Loucy (cell line): Measurements from ENCODE around the gene SUPT6H.
"Not testable (repeated sequence)": the region's sequence is repeated elsewhere in the genome, so short reads cannot be mapped to it uniquely, and the experiment has no call there.

ENCODE experiments used
- H2AFZ ChIP-seq: fragments of 200-600 bp; sonication (generic); 2 replicates; pipeline ENCODE4 v1.6.0; 2016; ENCODE audit warnings: antibody characterized with exemption, mild to moderate bottlenecking, low read length, moderate library complexity
- H3F3A ChIP-seq: fragments of 200-600 bp; 2 replicates; pipeline ENCODE4 v1.6.0; 2016; ENCODE audit warnings: antibody characterized with exemption, low read depth, mild to moderate bottlenecking
- H3K27me3 ChIP-seq: fragments of 200-600 bp; sonication (generic); 2 replicates; pipeline ENCODE4 v1.6.1; 2014; ENCODE audit warnings: low read length, mild to moderate bottlenecking; ENCODE audit not compliant: insufficient read depth, poor library complexity, severe bottlenecking
- H3K36me3 ChIP-seq: fragments of 200-600 bp; sonication (generic); 2 replicates; pipeline ENCODE4 v1.6.1; 2016; ENCODE audit warnings: low read length; ENCODE audit not compliant: insufficient read depth
- H3K4me1 ChIP-seq: fragments of 200-600 bp; sonication (generic); 2 replicates; pipeline ENCODE4 v1.5.1; 2014; ENCODE audit warnings: low read length, mild to moderate bottlenecking; ENCODE audit not compliant: insufficient read depth, poor library complexity, severe bottlenecking
- H3K4me2 ChIP-seq: fragments of 200-600 bp; sonication (generic); 2 replicates; pipeline ENCODE4 v1.6.0; 2014; ENCODE audit warnings: antibody characterized with exemption, low read length, low read depth, mild to moderate bottlenecking; ENCODE audit not compliant: poor library complexity, severe bottlenecking
- H3K4me3 ChIP-seq: fragments of 200-600 bp; sonication (generic); 2 replicates; pipeline ENCODE4 v1.5.1; 2014; ENCODE audit warnings: low read length, mild to moderate bottlenecking, mixed read lengths; ENCODE audit not compliant: poor library complexity, severe bottlenecking
- H3K79me2 ChIP-seq: fragments of 200-600 bp; sonication (generic); 2 replicates; pipeline ENCODE4 v1.6.1; 2014; ENCODE audit warnings: low read length; ENCODE audit not compliant: insufficient read depth
- H3K9ac ChIP-seq: fragments of 200-600 bp; sonication (generic); 2 replicates; pipeline ENCODE4 v1.6.0; 2014; ENCODE audit warnings: mild to moderate bottlenecking, low read depth, low read length, moderate library complexity; ENCODE audit not compliant: poor library complexity, severe bottlenecking
- H3K9me2 ChIP-seq: fragments of 200-600 bp; sonication (generic); replicated peaks from 2 replicates; pipeline ENCODE4 v1.6.1; 2016; ENCODE audit warnings: low read depth, low read length, mixed read lengths
- H3K9me3 ChIP-seq: fragments of 200-600 bp; sonication (generic); 2 replicates; pipeline ENCODE4 v1.6.1; 2014; ENCODE audit warnings: mild to moderate bottlenecking, antibody characterized with exemption, low read length, low read depth; ENCODE audit not compliant: insufficient read depth
- H4K20me1 ChIP-seq: fragments of 200-600 bp; sonication (generic); 2 replicates; pipeline ENCODE4 v1.6.0; 2014; ENCODE audit warnings: antibody characterized with exemption, low read length, mild to moderate bottlenecking; ENCODE audit not compliant: insufficient read depth, poor library complexity, severe bottlenecking
- EZH2phosphoT487 ChIP-seq: fragments of 200-600 bp; IDR thresholded peaks from 2 replicates; pipeline ENCODE4 v1.6.1; 2018; ENCODE audit warnings: antibody characterized with exemption, mild to moderate bottlenecking, moderate library complexity, borderline replicate concordance
- TF ChIP-seq, protein P1 (sequence below): fragments of 200-600 bp; sonication (generic); conservative IDR thresholded peaks from 2 replicates; pipeline ENCODE4 v1.5.1; 2014; ENCODE audit warnings: mild to moderate bottlenecking, antibody characterized with exemption, low read length

Gene SUPT6H

DNA sequence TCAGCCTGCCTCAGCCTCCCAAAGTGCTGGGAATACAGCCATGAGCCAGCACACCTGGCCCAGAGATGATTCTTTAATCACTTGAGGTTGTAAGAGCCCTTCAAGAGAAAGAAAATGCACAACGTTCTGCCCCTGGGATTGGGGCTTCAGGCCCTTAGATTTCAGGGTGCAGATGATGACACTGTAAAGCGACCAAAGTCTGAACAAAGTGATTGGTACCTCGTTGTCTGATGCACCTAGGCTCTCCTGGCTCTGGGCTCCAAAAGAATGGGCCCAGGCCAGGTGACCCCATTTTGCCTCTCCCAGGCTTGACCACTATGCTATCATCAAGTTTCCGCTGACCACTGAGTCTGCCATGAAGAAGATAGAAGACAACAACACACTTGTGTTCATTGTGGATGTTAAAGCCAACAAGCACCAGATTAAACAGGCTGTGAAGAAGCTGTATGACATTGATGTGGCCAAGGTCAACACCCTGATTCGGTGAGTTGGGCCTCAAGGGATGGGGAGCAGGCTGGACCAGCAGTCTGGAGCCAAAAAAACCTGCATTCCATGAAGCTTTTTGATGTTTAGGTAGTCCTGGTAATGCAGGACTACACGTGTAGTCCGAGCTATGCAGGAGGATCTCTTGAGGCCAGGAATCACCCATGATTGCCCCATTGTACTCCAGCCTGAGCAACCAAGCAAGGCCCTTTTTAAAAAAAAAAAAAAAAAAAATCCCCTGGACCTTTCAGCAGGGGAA, 60.6 kb downstream of the SUPT6H start:
- peak overlapping the region; percentile 99 for H3K9ac ChIP-seq

DNA sequence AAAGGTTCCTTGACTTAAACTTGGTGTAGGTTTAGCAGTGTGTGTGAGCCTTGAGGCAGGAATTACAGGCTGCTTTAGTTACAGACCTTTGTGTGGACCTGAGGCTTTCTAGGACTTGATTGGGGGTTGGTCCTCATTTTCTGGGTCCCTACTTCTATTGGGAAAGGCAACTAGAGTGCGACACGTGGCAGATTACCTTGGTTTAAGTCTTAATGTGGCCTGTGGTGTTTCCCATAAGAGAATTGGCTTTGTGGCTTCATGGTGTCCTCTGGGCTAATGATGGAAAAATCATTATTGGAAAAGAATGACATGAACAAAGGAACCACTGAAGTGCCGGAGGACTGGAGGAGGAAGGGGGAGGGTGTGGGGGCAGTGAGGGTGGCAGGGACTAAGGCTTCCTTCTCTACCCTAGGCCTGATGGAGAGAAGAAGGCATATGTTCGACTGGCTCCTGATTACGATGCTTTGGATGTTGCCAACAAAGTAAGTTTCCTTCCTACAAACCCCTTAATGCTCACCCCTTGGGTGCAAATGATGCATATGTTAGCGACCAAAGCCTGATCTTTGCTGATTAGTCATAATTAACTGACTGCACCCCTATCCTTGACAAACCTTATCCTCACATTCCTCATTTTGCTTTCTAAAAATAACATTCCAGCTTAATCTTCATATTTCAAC, 61.3 kb downstream of the SUPT6H start:
- H3K36me3 ChIP-seq = peaks cover 47% of the 10 kb centered on the region; the same call in 1 of the 2 replicates
- H3F3A ChIP-seq = peaks cover 25% of the 10 kb centered on the region
- H3K9ac ChIP-seq = peak overlapping the region; percentile 99
- peaks cover 6% of the 10 kb centered on the region for H3K27me3 ChIP-seq
- H3K4me1 ChIP-seq = peaks cover 27% of the 10 kb centered on the region
- TF ChIP-seq, protein P1, sequence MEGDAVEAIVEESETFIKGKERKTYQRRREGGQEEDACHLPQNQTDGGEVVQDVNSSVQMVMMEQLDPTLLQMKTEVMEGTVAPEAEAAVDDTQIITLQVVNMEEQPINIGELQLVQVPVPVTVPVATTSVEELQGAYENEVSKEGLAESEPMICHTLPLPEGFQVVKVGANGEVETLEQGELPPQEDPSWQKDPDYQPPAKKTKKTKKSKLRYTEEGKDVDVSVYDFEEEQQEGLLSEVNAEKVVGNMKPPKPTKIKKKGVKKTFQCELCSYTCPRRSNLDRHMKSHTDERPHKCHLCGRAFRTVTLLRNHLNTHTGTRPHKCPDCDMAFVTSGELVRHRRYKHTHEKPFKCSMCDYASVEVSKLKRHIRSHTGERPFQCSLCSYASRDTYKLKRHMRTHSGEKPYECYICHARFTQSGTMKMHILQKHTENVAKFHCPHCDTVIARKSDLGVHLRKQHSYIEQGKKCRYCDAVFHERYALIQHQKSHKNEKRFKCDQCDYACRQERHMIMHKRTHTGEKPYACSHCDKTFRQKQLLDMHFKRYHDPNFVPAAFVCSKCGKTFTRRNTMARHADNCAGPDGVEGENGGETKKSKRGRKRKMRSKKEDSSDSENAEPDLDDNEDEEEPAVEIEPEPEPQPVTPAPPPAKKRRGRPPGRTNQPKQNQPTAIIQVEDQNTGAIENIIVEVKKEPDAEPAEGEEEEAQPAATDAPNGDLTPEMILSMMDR = no peak
- TF ChIP-seq EZH2phosphoT487 = no peak
- no peak overlapping the region for H2AFZ ChIP-seq
- H3K4me3 ChIP-seq = peak overlapping the region; percentile 98
- H3K9me2 ChIP-seq = no peaks in the 10 kb centered on the region
- peak overlapping the region; percentile 99 for H3K4me2 ChIP-seq
- peaks cover 48% of the 10 kb centered on the region for H4K20me1 ChIP-seq
- H3K9me3 ChIP-seq = no peaks in the 10 kb centered on the region
- H3K79me2 ChIP-seq = peaks cover 39% of the 10 kb centered on the region

More for the DNA sequence above, 60.6 kb downstream of the SUPT6H start:
- Histone ChIP-seq H3K9me3 (no peaks in the 10 kb centered on the region), H3K36me3 (peaks cover 47% of the 10 kb centered on the region; the same call in 1 of the 2 replicates), H3K4me1 (peaks cover 25% of the 10 kb centered on the region), H3K79me2 (peaks cover 39% of the 10 kb centered on the region), H2AFZ (no peak overlapping the region), H3K27me3 (peaks cover 6% of the 10 kb centered on the region), H4K20me1 (peaks cover 48% of the 10 kb centered on the region), H3K9me2 (no peaks in the 10 kb centered on the region), H3K4me3 (peak overlapping the region; percentile 98), H3K4me2 (peak overlapping the region; percentile 99), H3F3A (peaks cover 25% of the 10 kb centered on the region)
- TF ChIP-seq, protein P1 = no peak
- TF ChIP-seq EZH2phosphoT487 = no peak

DNA sequence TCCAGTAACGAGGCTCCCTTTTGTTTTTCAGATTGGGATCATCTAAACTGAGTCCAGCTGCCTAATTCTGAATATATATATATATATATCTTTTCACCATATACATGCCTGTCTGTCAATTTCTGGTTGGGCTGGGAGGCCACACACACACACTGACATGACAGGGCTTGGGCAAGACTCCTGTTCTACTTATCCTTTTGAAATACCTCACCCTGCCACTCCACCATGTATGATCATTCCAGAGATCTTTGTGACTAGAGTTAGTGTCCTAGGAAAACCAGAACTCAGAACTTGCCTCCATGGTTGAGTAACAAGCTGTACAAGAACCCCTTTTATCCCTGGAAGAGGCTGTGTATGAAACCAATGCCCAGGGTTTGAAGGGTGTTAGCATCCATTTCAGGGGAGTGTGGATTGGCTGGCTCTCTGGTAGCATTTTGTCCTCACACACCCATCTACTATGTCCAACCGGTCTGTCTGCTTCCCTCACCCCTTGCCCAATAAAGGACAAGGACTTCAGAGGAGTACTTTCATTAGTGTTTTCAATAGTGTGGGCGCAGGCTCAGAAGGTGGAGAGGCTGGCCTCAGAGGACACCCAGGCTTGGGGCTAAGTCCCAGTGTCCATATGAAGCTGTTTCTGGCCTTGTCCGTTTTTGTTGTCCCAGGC, 62.0 kb downstream of the SUPT6H start:
- H3K9ac ChIP-seq, H3K27me3 ChIP-seq, H2AFZ ChIP-seq, H3K4me2 ChIP-seq, H3K9me2 ChIP-seq, H3K9me3 ChIP-seq, H3K4me3 ChIP-seq: not testable (repeated sequence)
- Histone ChIP-seq H3K4me1 (peaks cover 30% of the 10 kb centered on the region), H3K79me2 (peaks cover 39% of the 10 kb centered on the region), H4K20me1 (peaks cover 48% of the 10 kb centered on the region), H3F3A (peaks cover 25% of the 10 kb centered on the region), H3K36me3 (peaks cover 47% of the 10 kb centered on the region; the same call in 1 of the 2 replicates)
